HL-60/S4 treated with retinoic acid at 250 ng/mL for 4 days and 3 days (cell line): ENCODE measurements around the gene CSRNP3.
"Not testable (repeated sequence)": the region's sequence is repeated elsewhere in the genome, so short reads cannot be mapped to it uniquely, and the experiment has no call there.

ENCODE experiments used
- in situ Hi-C: fragments of 300-500 bp; cut with MboI; formaldehyde crosslinking; loops from 2 replicates; pipeline ENCODE4 v1.7.0; 2022; ENCODE audit warnings: low sequenced_read_pairs

The CSRNP3 gene

GRCh38 chr2:165584126-165584654 lies 114.7 kb downstream of the CSRNP3 start:
- in situ Hi-C loops: no loop called here

DNA sequence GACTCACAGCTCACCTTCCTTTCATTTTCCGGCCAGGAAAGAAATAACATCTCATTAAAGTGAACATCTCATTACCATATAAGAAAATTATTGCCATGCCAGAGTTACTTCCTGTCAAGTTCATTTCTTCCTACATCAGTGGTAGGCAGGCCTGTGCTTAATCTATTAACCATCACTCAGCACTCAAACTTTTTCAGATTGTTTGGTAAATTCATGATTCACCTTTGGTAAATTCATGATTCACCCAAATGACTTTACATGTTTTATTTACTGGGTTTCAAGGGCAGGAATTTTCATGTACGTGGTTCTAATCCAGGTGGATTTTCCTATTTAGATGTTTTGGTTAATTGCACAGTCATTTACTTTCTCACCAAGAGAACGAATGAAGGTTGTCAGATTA lies 116.5 kb downstream of the CSRNP3 start:
- in situ Hi-C loops: no loop called here

GRCh38 chr2:165587335-165587938 lies 117.9 kb downstream of the CSRNP3 start:
- in situ Hi-C loops: no loop called here

GRCh38 chr2:165590999-165591398 lies 121.5 kb downstream of the CSRNP3 start:
- in situ Hi-C loops: not testable (repeated sequence)

- in situ Hi-C loops: no loop called here
These were observed 123.6 kb downstream of the CSRNP3 start for GRCh38 chr2:165593081-165593480.

- in situ Hi-C loops: no loop called here
These were observed 124.9 kb downstream of the CSRNP3 start for GRCh38 chr2:165594231-165594934.

DNA sequence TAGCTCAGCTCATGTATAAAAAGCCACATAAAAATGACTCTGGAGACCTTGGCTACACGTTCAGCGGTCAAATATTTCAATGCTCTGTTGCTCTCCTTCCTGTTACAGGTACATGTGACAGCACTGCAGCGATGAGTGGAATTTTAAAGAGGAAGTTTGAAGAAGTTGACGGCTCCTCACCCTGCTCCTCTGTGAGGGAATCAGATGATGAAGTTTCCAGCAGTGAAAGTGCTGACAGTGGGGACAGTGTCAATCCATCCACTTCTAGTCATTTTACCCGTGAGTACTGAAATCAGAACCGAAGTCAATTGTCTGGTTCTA lies 125.4 kb downstream of the CSRNP3 start:
- in situ Hi-C loops: no loop called here

GRCh38 chr2:165596788-165597187 lies 127.3 kb downstream of the CSRNP3 start:
- in situ Hi-C loops: no loop called here

GRCh38 chr2:165601065-165601830 lies 131.8 kb downstream of the CSRNP3 start:
- in situ Hi-C loops: no loop called here

GRCh38 chr2:165601928-165602521 lies 132.5 kb downstream of the CSRNP3 start:
- in situ Hi-C loops: no loop called here

DNA sequence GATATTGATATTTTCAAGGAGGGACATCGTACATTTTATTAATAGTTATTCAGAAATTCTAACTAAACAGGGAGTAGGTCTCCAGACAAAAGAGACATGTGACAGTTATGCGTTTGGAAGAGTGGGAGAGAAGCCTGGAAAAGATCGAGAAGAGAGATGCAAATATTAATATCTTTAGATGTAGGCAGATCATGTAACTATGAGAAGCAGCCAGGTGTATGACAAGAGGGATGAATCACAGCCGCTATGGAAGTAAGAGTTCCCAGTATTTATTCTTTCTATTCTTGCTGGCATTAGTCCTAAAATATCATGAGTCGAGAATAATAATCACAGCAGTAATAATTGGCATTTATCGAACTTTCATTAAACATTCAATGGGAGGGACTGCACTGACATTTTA lies 140.2 kb downstream of the CSRNP3 start:
- in situ Hi-C loops: no loop called here

- in situ Hi-C loops: no loop called here
These were observed 141.1 kb downstream of the CSRNP3 start for GRCh38 chr2:165610591-165611029.

DNA sequence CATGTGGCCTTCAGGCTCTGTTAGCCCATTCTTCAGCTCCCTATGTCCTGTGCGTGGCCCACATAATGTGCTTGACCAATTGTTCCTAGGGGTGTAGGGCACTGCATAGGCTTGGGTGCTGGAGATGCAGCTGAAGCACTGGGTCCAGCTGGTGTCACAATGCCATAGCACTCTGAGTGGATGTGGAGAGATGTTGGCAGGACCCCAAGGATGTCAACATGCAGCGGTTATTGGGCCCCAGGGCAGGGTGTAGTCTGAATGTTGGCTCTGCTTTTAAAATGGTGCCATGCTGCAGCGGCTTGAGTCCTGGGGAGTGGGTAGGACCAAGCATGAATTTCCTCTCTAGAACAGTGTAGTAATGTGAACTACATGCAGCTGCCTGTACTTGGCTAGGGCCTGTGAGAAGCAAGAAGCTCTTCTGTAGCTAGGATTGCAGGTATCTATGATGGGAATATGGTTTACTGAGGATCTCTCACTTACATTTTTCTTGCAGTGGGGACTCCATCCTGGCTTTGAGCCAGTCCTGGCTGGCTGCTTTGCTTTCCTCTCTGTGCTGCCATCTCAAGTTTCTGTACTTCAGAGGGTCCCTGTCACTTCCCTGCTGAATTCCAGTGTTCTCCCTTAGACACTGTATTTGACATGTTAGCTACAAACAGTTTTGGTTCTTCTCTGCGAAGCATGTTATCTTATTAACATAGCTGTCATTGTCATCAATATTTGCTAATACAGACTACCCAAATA lies 148.4 kb downstream of the CSRNP3 start:
- in situ Hi-C loops: no loop called here

DNA sequence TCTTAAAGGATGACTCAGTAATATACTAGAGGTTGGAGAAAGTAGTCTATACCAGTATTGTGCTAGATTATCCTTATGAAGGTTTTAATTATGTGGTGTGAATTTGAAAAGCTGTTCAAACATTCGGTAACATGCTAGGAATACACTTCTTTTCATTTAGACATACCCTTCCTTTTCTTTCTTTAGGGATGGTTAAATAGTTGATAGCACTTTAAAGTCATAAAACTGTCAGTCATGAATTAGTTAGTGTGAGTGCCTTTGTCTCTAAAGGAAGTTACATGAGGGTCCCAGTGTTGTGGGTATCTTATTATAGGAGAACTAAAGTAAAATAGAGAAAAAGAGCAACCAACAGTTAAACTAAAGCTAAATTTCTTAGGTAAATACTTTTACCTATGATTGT lies 149.3 kb downstream of the CSRNP3 start:
- in situ Hi-C loops: no loop called here

GRCh38 chr2:165621086-165621560 lies 151.6 kb downstream of the CSRNP3 start:
- in situ Hi-C loops: no loop called here

DNA sequence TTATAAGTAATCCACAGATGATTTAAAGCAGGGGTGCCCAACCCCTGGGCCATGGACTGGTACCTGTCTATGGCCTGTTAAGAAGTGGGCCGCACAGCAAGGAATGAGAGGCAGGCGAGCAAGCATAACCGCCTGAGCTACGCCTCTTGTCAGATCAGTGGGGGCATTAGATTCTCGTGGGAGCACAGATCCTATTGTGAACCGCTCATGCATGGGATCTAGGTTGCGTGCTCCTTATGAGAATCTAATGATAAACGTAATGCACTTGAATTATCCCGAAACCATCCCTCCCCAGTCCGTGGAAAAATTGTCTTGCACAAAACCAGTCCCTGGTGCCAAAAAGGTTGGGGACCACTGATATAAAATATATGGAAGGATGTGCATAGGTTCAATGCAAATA lies 153.7 kb downstream of the CSRNP3 start:
- in situ Hi-C loops: no loop called here

- in situ Hi-C loops: no loop called here
These were observed 154.4 kb downstream of the CSRNP3 start for GRCh38 chr2:165623783-165624469.

- in situ Hi-C loops: no loop called here
These were observed 154.9 kb downstream of the CSRNP3 start for GRCh38 chr2:165624470-165624800.

GRCh38 chr2:165627470-165627869 lies 158.0 kb downstream of the CSRNP3 start:
- in situ Hi-C loops: no loop called here

DNA sequence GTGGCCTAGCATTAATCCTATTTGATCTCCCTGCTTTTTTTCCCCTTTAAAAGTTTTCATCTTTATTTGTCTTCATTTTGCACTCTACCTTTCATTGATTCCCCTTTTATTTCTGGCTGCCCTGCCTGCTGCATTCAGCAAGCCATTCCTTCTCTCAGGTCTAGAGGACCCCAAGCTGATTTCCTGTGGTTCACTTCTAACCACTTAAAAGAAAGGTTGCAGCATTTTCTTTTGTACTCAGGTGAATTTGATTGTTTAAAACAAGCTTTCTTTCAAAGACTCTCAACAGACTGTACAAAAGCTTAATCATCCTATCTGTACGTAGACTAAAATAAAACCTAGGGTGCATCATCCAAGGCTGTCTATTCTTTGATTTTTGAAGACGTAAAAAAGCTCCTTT lies 160.3 kb downstream of the CSRNP3 start:
- in situ Hi-C loops: no loop called here
